Measurements from ENCODE around the gene MAPK8IP1.

MAPK8IP1 gene

GRCh38 chr11:45909594-45910475 lies 24.4 kb downstream of the MAPK8IP1 start:
- DNase-seq (ENCODE audit: low read depth) = no peak

- DNase-seq (ENCODE audit: low read depth) = no peak
Measured at GRCh38 chr11:45910623-45911022, 25.2 kb downstream of the MAPK8IP1 start.

- DNase-seq (ENCODE audit: low read depth) = no peak
Measured at GRCh38 chr11:45913514-45913913, 28.1 kb downstream of the MAPK8IP1 start.

- no peak for DNase-seq (ENCODE audit: low read depth)
Measured at GRCh38 chr11:45913942-45914635, 28.6 kb downstream of the MAPK8IP1 start.

GRCh38 chr11:45915446-45915845 lies 30.0 kb downstream of the MAPK8IP1 start:
- no peak for DNase-seq (ENCODE audit: low read depth)

- no peak for DNase-seq (ENCODE audit: low read depth)
Measured at GRCh38 chr11:45917286-45917622, 31.8 kb downstream of the MAPK8IP1 start.

- DNase-seq (ENCODE audit: low read depth) = peak; percentile 100
Measured at GRCh38 chr11:45917623-45918330, 32.3 kb downstream of the MAPK8IP1 start, which contains the start of gene PEX16. TSS of gene PEX16 (minus strand) at chr11:45917877. CDS start at chr11:45917811, 66 bp downstream.

GRCh38 chr11:45918331-45918941 lies 33.0 kb downstream of the MAPK8IP1 start:
- DNase-seq (ENCODE audit: low read depth) = peak; percentile 76

- no peak for DNase-seq (ENCODE audit: low read depth)
Measured at GRCh38 chr11:45918962-45919675, 33.7 kb downstream of the MAPK8IP1 start.

GRCh38 chr11:45919806-45920530 lies 34.5 kb downstream of the MAPK8IP1 start:
- no peak for DNase-seq (ENCODE audit: low read depth)

GRCh38 chr11:45920531-45921477 lies 35.4 kb downstream of the MAPK8IP1 start:
- no peak for DNase-seq (ENCODE audit: low read depth)

GRCh38 chr11:45921561-45922424 lies 36.3 kb downstream of the MAPK8IP1 start:
- DNase-seq (ENCODE audit: low read depth) = no peak

- DNase-seq (ENCODE audit: low read depth) = no peak
Measured at GRCh38 chr11:45922425-45923082, 37.1 kb downstream of the MAPK8IP1 start, which contains the start of gene LARGE2. TSS of gene LARGE2 (plus strand) at chr11:45922656. CDS start at chr11:45922883, 227 bp downstream.

GRCh38 chr11:45924036-45924915 lies 38.8 kb downstream of the MAPK8IP1 start:
- no peak for DNase-seq (ENCODE audit: low read depth)

GRCh38 chr11:45924927-45925326 lies 39.5 kb downstream of the MAPK8IP1 start:
- DNase-seq (ENCODE audit: low read depth) = no peak

GRCh38 chr11:45925550-45925949 lies 40.1 kb downstream of the MAPK8IP1 start:
- no peak for DNase-seq (ENCODE audit: low read depth)

- no peak for DNase-seq (ENCODE audit: low read depth)
Measured at GRCh38 chr11:45926001-45926401, 40.5 kb downstream of the MAPK8IP1 start.
